ENCODE data around the gene PAQR7. TPM values are rescaled to one million over a fixed set of nuclear protein-coding genes. Genes with fewer than 3 reads are reported as not detected.

Gene PAQR7
- total RNA-seq, 1 experiment from 2014 or later = 13.6 TPM

Small RNA genes within 50 kb of the gene (microRNA-seq; reads per million reads assigned to microRNA genes)
- gene MIR3917 = 1.1 reads per million

Other genes starting within 250 kb of the PAQR7 start
- gene SELENON, start 75.5 kb downstream of the PAQR7 start, total RNA-seq (2022) = 39.6 and 40.6 TPM in 2 replicates
- gene MTFR1L, start 55.8 kb downstream of the PAQR7 start, total RNA-seq (2022) = 21.3 and 23.2 TPM in 2 replicates
- 7.7 and 10.6 TPM in 2 replicates for gene AUNIP, start 16.3 kb downstream of the PAQR7 start, total RNA-seq (2022)
- 205 and 242 TPM in 2 replicates for gene STMN1, start 30.7 kb upstream of the PAQR7 start, total RNA-seq (2022)
- gene PAFAH2, start 122.4 kb upstream of the PAQR7 start, total RNA-seq (2022) = 8.4 and 11.5 TPM in 2 replicates
- gene EXTL1, start 146.1 kb upstream of the PAQR7 start, total RNA-seq (2022) = not detected in 2 replicates
- not detected in 2 replicates for gene SLC30A2, start 170.4 kb upstream of the PAQR7 start, total RNA-seq (2022)
- not detected in 2 replicates for gene TRIM63, start 191.9 kb upstream of the PAQR7 start, total RNA-seq (2022)
- gene PDIK1L, start 236.1 kb upstream of the PAQR7 start, total RNA-seq (2022) = 11.4 and 11.9 TPM in 2 replicates

All from Calu3 (cell line).